BJ (cell line): ENCODE measurements around the gene VPS25. TPM values are rescaled to one million over a fixed set of nuclear protein-coding genes. Genes with fewer than 3 reads are reported as not detected.
A peak's percentile ranks its signal among the peaks of the same experiment; 100 is the strongest.

Experiments used
- CTCF ChIA-PET: fragments of 350-600 bp; formaldehyde crosslinking; extraction: SDS; loops from one replicate; lab custom pipeline; 2021; ENCODE audit warnings: antibody characterized with exemption, inconsistent platforms; lab: Yijun Ruan, JAX
- POLR2A ChIA-PET: fragments of 300-600 bp; sonication (Branson Sonifier 250); formaldehyde crosslinking; extraction: SDS; loops from one replicate; lab custom pipeline; 2021; ENCODE audit warnings: antibody characterized with exemption; lab: Charles Lee
- DNase-seq: peaks from one replicate; pipeline ENCODE4 v3.0.0-alpha.2; 2011; ENCODE audit warnings: low read depth
- H3K27me3 ChIP-seq: 2 replicates; pipeline ENCODE4 v1.6.0; 2011; ENCODE audit warnings: low read length; ENCODE audit not compliant: control insufficient read depth, insufficient read depth
- H3K36me3 ChIP-seq: 2 replicates; pipeline ENCODE4 v1.5.1; 2011; ENCODE audit warnings: low read length; ENCODE audit not compliant: control insufficient read depth, insufficient read depth
- H3K4me3 ChIP-seq: 2 replicates; pipeline ENCODE4 v1.5.1; 2011; ENCODE audit warnings: low read depth, mild to moderate bottlenecking, control low read depth, low read length
- CTCF ChIP-seq: IDR thresholded peaks from 2 replicates; pipeline ENCODE4 v1.5.1; 2011; ENCODE audit warnings: low read depth, mild to moderate bottlenecking, control low read depth, inconsistent platforms, low read length, moderate library complexity; ENCODE audit not compliant: insufficient read depth
- polyA plus RNA-seq: library from polyadenylated mRNA; depleted of rRNA; stranded (reverse); fragments of >200 nt; gene quantifications from 2 replicates; pipeline ENCODE4 v1.2.3, GENCODE V29; 2011

The VPS25 gene
- polyA plus RNA-seq, 1 experiment: 181 TPM

- CTCF ChIA-PET: interaction anchor here (1.3 to 2.4 kb wide), 3 partner anchors 10 to 28 kb away, joined by 5 to 8 read pairs (median 6); partner anchors contain the start of gene BECN1
- no peak for TF ChIP-seq CTCF
- POLR2A ChIA-PET: no interaction called here
- peaks cover 4% of the 10 kb centered on the region; the same call in 1 of the 2 replicates for H3K36me3 ChIP-seq
- no peak for DNase-seq
- no peak overlapping the region for H3K4me3 ChIP-seq
- no peaks in the 10 kb centered on the region for H3K27me3 ChIP-seq
Observed at GRCh38 chr17:42796066-42796758, 23.0 kb downstream of the VPS25 start.

- ChIA-PET POLR2A (no interaction called here), CTCF (interaction anchor here (1.3 to 2.3 kb wide), 2 partner anchors 23 to 27 kb away, joined by 5 to 8 read pairs; partner anchors contain the start of gene BECN1)
- TF ChIP-seq CTCF: no peak
- DNase-seq: no peak
- Histone ChIP-seq H3K27me3 (no peaks in the 10 kb centered on the region), H3K4me3 (peak overlapping the region; percentile 77), H3K36me3 (peaks cover 4% of the 10 kb centered on the region; the same call in 1 of the 2 replicates)
Observed at GRCh38 chr17:42797067-42798007, 24.1 kb downstream of the VPS25 start.

GRCh38 chr17:42798011-42798382 is 24.7 kb downstream of the VPS25 start:
- DNase-seq: no peak
- no peak for TF ChIP-seq CTCF
- peaks cover 4% of the 10 kb centered on the region; the same call in 1 of the 2 replicates for H3K36me3 ChIP-seq
- ChIA-PET CTCF (interaction anchor here (1.6 to 2.3 kb wide), 2 partner anchors 22 to 27 kb away, joined by 4 to 8 read pairs; partner anchors contain the start of gene BECN1), POLR2A (no interaction called here)
- peak overlapping the region; percentile 77 for H3K4me3 ChIP-seq
- H3K27me3 ChIP-seq: no peaks in the 10 kb centered on the region

GRCh38 chr17:42798383-42799380 is 25.4 kb downstream of the VPS25 start, which contains the start of the genes CNTD1 and COA3:
TSS of gene CNTD1 (plus strand) at chr17:42798861. CDS start at chr17:42799068, 207 bp downstream.
TSS of gene COA3 (minus strand) at chr17:42798704. CDS start at chr17:42798681, 23 bp downstream.
- Histone ChIP-seq H3K27me3 (no peaks in the 10 kb centered on the region), H3K36me3 (peaks cover 4% of the 10 kb centered on the region; the same call in 1 of the 2 replicates), H3K4me3 (peak within 1 kb of the TSS; percentile 77)
- peak; percentile 42 for DNase-seq
- peak; percentile 29 for TF ChIP-seq CTCF
- CTCF ChIA-PET: interaction anchor here (1.6 to 2.3 kb wide), 2 partner anchors 22 to 26 kb away, joined by 4 to 8 read pairs; partner anchors contain the start of gene BECN1
- POLR2A ChIA-PET: no interaction called here
